ENCODE results near the gene ANKMY1. TPM values are rescaled to one million over a fixed set of nuclear protein-coding genes. Genes with fewer than 3 reads are reported as not detected.

ANKMY1 gene
- total and polyA plus RNA-seq, 2 of the 13 experiments (the other 11 are each of a cell fraction or from before 2014, with no cell fraction given) = 11.7 to 18.8 TPM

DNA sequence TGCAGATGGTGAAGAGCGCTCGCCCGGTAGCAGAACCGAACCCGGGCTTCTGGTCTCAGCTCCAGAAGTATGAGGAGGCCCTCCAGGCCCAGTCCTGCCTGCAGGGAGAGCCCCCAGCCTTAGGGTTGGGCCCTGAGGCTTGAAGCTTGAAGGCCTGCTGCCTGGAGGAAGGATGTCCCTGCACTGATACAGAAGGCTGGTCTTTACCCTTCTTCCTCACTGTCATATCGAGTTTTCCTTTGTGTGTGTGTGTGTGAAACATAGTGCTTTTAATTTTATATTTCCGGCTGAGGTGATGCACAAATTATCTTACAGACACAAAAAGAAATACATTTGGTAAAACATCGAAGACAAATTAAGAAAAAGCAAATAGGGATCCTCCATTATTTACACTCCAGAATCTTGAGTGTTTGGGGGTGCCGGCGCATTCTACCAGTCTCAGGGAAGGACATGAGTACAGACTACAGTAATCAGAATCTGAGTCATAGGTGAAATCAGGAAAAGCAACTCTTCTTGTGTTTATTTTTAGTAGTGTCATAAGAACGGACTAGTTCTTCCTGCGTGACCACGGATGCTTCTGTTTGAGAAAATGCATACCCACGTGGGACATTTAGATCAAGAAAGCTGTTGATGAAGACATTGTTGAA is 3.7 kb upstream of the ANKMY1 start (continued):
- TF ChIP-seq IRX3 (CRISPR knock-in tag; IDR thresholded peaks at IDR 0.05; ENCODE audit: borderline replicate concordance, low read depth) (0 out of 2 replicates have a peak, but pooled peaks have one; percentile 30), THYN1 (CRISPR knock-in tag; IDR thresholded peaks at IDR 0.05; ENCODE audit: borderline replicate concordance, low read depth) (peak; percentile 44; the same call in 1 of the 2 replicates), ZNF3 (CRISPR knock-in tag; IDR thresholded peaks at IDR 0.05) (no peak), GATAD2A (CRISPR knock-in tag; IDR thresholded peaks at IDR 0.05) (no peak; the same call in 1 of the 2 replicates), PCBP1 (IDR thresholded peaks at IDR 0.05; ENCODE audit: borderline replicate concordance, low read depth, low read length) (no peak), ZFP1 (CRISPR knock-in tag; IDR thresholded peaks at IDR 0.05) (no peak), YY1 (IDR thresholded peaks at IDR 0.05; ENCODE audit: insufficient read depth, insufficient replicate concordance, low read depth, low read length) (no peak), ZNF432 (CRISPR knock-in tag; IDR thresholded peaks at IDR 0.05; ENCODE audit: borderline replicate concordance) (no peak), ZNF367 (CRISPR knock-in tag; IDR thresholded peaks at IDR 0.05; ENCODE audit: borderline replicate concordance) (0 out of 2 replicates have a peak, but pooled peaks have one; percentile 19), BCL6 (CRISPR knock-in tag; IDR thresholded peaks at IDR 0.05) (no peak), SRSF9 (IDR thresholded peaks at IDR 0.05; ENCODE audit: borderline replicate concordance, insufficient read depth, low read depth, low read length, poor library complexity, severe bottlenecking) (no peak), ZFP36 (IDR thresholded peaks at IDR 0.05; ENCODE audit: borderline replicate concordance, low read depth, low read length, partially characterized antibody) (no peak), PAWR (CRISPR knock-in tag; IDR thresholded peaks at IDR 0.05; ENCODE audit: borderline replicate concordance) (no peak), ATF7-NPFF (CRISPR knock-in tag; IDR thresholded peaks at IDR 0.05; ENCODE audit: low read depth) (no peak)
- TF ChIP-seq, protein P1, sequence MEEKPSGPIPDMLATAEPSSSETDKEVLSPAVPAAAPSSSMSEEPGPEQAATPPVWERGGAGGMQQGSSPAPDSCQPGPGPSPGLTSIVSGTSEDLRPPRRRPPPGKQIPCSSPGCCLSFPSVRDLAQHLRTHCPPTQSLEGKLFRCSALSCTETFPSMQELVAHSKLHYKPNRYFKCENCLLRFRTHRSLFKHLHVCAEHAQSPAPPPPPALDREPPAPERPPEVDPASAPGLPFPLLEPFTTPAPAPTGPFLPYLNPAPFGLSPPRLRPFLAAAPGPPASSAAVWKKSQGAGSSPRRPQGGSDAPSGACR (CRISPR knock-in tag; IDR thresholded peaks at IDR 0.05) = peak; percentile 26; the same call in 1 of the 2 replicates
- TF ChIP-seq, protein P2, sequence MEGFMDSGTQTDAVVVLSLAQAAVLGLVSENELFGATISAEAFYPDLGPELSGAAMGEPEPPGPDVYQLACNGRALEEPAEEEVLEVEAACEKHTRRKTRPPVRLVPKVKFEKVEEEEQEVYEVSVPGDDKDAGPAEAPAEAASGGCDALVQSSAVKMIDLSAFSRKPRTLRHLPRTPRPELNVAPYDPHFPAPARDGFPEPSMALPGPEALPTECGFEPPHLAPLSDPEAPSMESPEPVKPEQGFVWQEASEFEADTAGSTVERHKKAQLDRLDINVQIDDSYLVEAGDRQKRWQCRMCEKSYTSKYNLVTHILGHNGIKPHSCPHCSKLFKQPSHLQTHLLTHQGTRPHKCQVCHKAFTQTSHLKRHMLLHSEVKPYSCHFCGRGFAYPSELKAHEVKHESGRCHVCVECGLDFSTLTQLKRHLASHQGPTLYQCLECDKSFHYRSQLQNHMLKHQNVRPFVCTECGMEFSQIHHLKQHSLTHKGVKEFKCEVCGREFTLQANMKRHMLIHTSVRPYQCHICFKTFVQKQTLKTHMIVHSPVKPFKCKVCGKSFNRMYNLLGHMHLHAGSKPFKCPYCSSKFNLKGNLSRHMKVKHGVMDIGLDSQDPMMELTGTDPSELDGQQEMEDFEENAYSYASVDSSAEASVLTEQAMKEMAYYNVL (CRISPR knock-in tag; IDR thresholded peaks at IDR 0.05; ENCODE audit: borderline replicate concordance) = no peak

Measured in HepG2 (cell line).